PC-3 (cell line): ENCODE results near the gene TP53BP1.

ENCODE experiments used
- CTCF ChIP-seq: fragments of 300-600 bp; sonication (generic); conservative IDR thresholded peaks from 2 replicates; pipeline ENCODE4 v1.5.1; 2017; ENCODE audit warnings: antibody characterized with exemption, low read depth, mild to moderate bottlenecking, low read length
- EZH2 ChIP-seq: fragments of 300-600 bp; sonication (generic); IDR thresholded peaks from one replicate; pipeline ENCODE4 v1.6.1; 2017; ENCODE audit warnings: antibody characterized with exemption, mild to moderate bottlenecking, low read length; ENCODE audit not compliant: unreplicated experiment
- EZH2phosphoT487 ChIP-seq: fragments of 300-600 bp; sonication (generic); IDR thresholded peaks from 2 replicates; pipeline ENCODE4 v1.6.1; 2018; ENCODE audit warnings: mild to moderate bottlenecking, antibody characterized with exemption, low read length, borderline replicate concordance

DNA sequence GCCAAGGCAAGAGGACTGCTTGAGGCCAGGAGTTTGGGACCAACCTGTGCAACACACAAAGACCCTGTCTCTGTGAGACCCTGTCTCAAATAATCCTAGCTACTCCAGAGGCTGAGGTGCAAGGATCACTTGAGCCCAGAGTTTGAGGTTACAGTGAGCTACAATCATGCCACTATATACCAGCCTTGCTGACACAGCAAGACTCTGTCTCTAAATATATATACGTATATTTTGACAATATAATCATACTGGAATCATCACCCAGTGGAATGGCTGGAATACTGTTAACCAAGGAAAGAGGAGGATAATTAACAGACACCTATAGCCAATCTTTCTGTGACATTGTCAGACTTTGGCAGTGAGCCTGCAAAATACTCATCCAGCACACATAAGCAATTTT is 15.5 kb upstream of the TP53BP1 start:
- TF ChIP-seq CTCF (no peak), EZH2phosphoT487 (no peak), EZH2 (no peak)
